H1 (cell line): ENCODE data around the gene ABI1.

Experiments
- CHD2 ChIP-seq: IDR thresholded peaks from 2 replicates; pipeline ENCODE4 v1.6.1; 2012; ENCODE audit warnings: low read length, improper control_type of control experiment
- CTCF ChIP-seq, 3 experiments: IDR thresholded peaks; 1 replicate in 2 of 3; 2 replicates in 1 of 3; pipeline versions ENCODE4 v1.5.1 to v1.6.1; 2011; ENCODE audit warnings: low read length in 3 of 3, mild to moderate bottlenecking in 3 of 3, inconsistent platforms in 2 of 3, low read depth in 1 of 3, moderate library complexity in 1 of 3; ENCODE audit not compliant: insufficient read depth in 1 of 3; ENCODE audit errors: control extremely low read depth in 1 of 3
- EP300 ChIP-seq, 2 experiments: IDR thresholded peaks; 1 replicate in 1 of 2; 2 replicates in 1 of 2; pipeline ENCODE4 v1.6.1; 2011 to 2012; ENCODE audit warnings: low read depth in 2 of 2, low read length in 2 of 2, mild to moderate bottlenecking in 2 of 2, borderline replicate concordance in 1 of 2, inconsistent platforms in 1 of 2, moderate library complexity in 1 of 2
- JUND ChIP-seq: IDR thresholded peaks from 2 replicates; pipeline ENCODE4 v1.6.1; 2011; ENCODE audit warnings: mild to moderate bottlenecking, improper control_type of control experiment, low read length
- KDM1A ChIP-seq: fragments of 200-600, 300-600 bp; sonication (generic); IDR thresholded peaks from 2 replicates; pipeline ENCODE4 v1.7.1; 2016; ENCODE audit warnings: mild to moderate bottlenecking, low read length, borderline replicate concordance
- POLR2AphosphoS5 ChIP-seq: IDR thresholded peaks from 2 replicates; pipeline ENCODE4 v1.6.1; 2011; ENCODE audit warnings: low read depth, low read length
- SIN3A ChIP-seq, 2 experiments: IDR thresholded peaks in 1 of 2; conservative IDR thresholded peaks in 1 of 2; 2 replicates each; pipeline ENCODE4 v1.6.1; 2011 to 2012; ENCODE audit warnings: low read length in 2 of 2, improper control_type of control experiment in 1 of 2, low read depth in 1 of 2, mild to moderate bottlenecking in 1 of 2
- SRF ChIP-seq: IDR thresholded peaks from 2 replicates; pipeline ENCODE4 v1.6.1; 2011; ENCODE audit warnings: mild to moderate bottlenecking, low read depth, low read length, moderate library complexity
- TAF1 ChIP-seq: IDR thresholded peaks from 2 replicates; pipeline ENCODE4 v1.6.1; 2011; ENCODE audit warnings: mild to moderate bottlenecking, low read depth, low read length

GRCh38 chr10:26700884-26701630 lies 159.7 kb downstream of the ABI1 start:
- TF ChIP-seq EP300 (IDR thresholded peaks at IDR 0.05; ENCODE audit: borderline replicate concordance in 1 of 2, low read depth in 2 of 2, low read length in 2 of 2): no peak
- TF ChIP-seq JUND: no peak
- TF ChIP-seq CTCF (IDR thresholded peaks at IDR 0.05; ENCODE audit: control extremely low read depth in 1 of 3, insufficient read depth in 1 of 3, low read depth in 1 of 3, low read length in 3 of 3): no peak
- TF ChIP-seq KDM1A: no peak
- no peak for TF ChIP-seq POLR2AphosphoS5
- TF ChIP-seq CHD2: no peak
- no peak for TF ChIP-seq SRF
- TF ChIP-seq TAF1: no peak
- TF ChIP-seq SIN3A (conservative IDR thresholded peaks at IDR 0.05 in 1 of 2, IDR thresholded peaks at IDR 0.05 in 1 of 2; ENCODE audit: low read depth in 1 of 2, low read length in 2 of 2): no peak
